ENCODE data around the gene HUNK. TPM values are rescaled to one million over a fixed set of nuclear protein-coding genes. Genes with fewer than 3 reads are reported as not detected.

The HUNK gene
- polyA plus RNA-seq, 1 donor (not counting 4 experiments of a cell fraction or from before 2014, with no cell fraction given) = 0.03 TPM

GRCh38 chr21:31830701-31831100 is 42.1 kb upstream of the HUNK start:
- H3K4me2 ChIP-seq (ENCODE audit: control insufficient read depth, extremely low read depth, insufficient read depth, low read depth, low read length) = no peak overlapping the region
- no peak overlapping the region for H3K9ac ChIP-seq (ENCODE audit: control insufficient read depth, extremely low read depth, insufficient read depth, low read length)
- no peaks in the 10 kb centered on the region for H3K4me1 ChIP-seq (ENCODE audit: control insufficient read depth, extremely low read depth, insufficient read depth, low read length)
- H3K36me3 ChIP-seq (ENCODE audit: control insufficient read depth in 2 of 2, extremely low read depth in 1 of 2, insufficient read depth in 2 of 2, low read length in 2 of 2) = no peaks in the 10 kb centered on the region
- H3K27ac ChIP-seq (ENCODE audit: control insufficient read depth, insufficient read depth, low read length) = no peak overlapping the region
- H3K9me3 ChIP-seq (ENCODE audit: control insufficient read depth, low read depth, low read length) = no peaks in the 10 kb centered on the region
- no peak for DNase-seq (ENCODE audit: low read depth, low spot score)
- H3K9me1 ChIP-seq (ENCODE audit: control insufficient read depth, extremely low read depth, insufficient read depth, low read length) = no peaks in the 10 kb centered on the region
- no peak overlapping the region for H2AFZ ChIP-seq (ENCODE audit: control insufficient read depth, low read length)
- no peak for TF ChIP-seq CTCF (optimal IDR thresholded peaks at IDR 0.05 in 1 of 3, IDR thresholded peaks at IDR 0.05 in 1 of 3, conservative IDR thresholded peaks at IDR 0.05 in 1 of 3; ENCODE audit: extremely low read depth in 1 of 3, insufficient read depth in 2 of 3, low read length in 3 of 3)
- no peak overlapping the region for H3K4me3 ChIP-seq (ENCODE audit: control insufficient read depth in 2 of 3, extremely low read depth in 1 of 3, insufficient read depth in 2 of 3, low read depth in 1 of 3, low read length in 3 of 3)
- dilution Hi-C loops (cut with MboI; ENCODE audit: extremely low pct_ligation_motif_present, low sequenced_read_pairs) = no loop called here
- no peaks in the 10 kb centered on the region for H3K27me3 ChIP-seq (ENCODE audit: control insufficient read depth, extremely low read depth, insufficient read depth, low read length)
- no peaks in the 10 kb centered on the region for H4K20me1 ChIP-seq (ENCODE audit: control insufficient read depth, extremely low read depth, insufficient read depth, low read length)
- no peak for FAIRE-seq
- no peaks in the 10 kb centered on the region for H3K79me2 ChIP-seq (ENCODE audit: control insufficient read depth, insufficient read depth, low read length)

- H3K9me1 ChIP-seq (ENCODE audit: control insufficient read depth, extremely low read depth, insufficient read depth, low read length) = no peaks in the 10 kb centered on the region
- no peak overlapping the region for H2AFZ ChIP-seq (ENCODE audit: control insufficient read depth, low read length)
- H3K27me3 ChIP-seq (ENCODE audit: control insufficient read depth, extremely low read depth, insufficient read depth, low read length) = no peaks in the 10 kb centered on the region
- H3K4me1 ChIP-seq (ENCODE audit: control insufficient read depth, extremely low read depth, insufficient read depth, low read length) = no peaks in the 10 kb centered on the region
- no peaks in the 10 kb centered on the region for H3K36me3 ChIP-seq (ENCODE audit: control insufficient read depth in 2 of 2, extremely low read depth in 1 of 2, insufficient read depth in 2 of 2, low read length in 2 of 2)
- no peak for DNase-seq (ENCODE audit: low read depth, low spot score)
- no peak overlapping the region for H3K27ac ChIP-seq (ENCODE audit: control insufficient read depth, insufficient read depth, low read length)
- no peak overlapping the region for H3K9ac ChIP-seq (ENCODE audit: control insufficient read depth, extremely low read depth, insufficient read depth, low read length)
- no peak overlapping the region for H3K4me3 ChIP-seq (ENCODE audit: control insufficient read depth in 2 of 3, extremely low read depth in 1 of 3, insufficient read depth in 2 of 3, low read depth in 1 of 3, low read length in 3 of 3)
- H4K20me1 ChIP-seq (ENCODE audit: control insufficient read depth, extremely low read depth, insufficient read depth, low read length) = no peaks in the 10 kb centered on the region
- dilution Hi-C loops (cut with MboI; ENCODE audit: extremely low pct_ligation_motif_present, low sequenced_read_pairs) = no loop called here
- H3K79me2 ChIP-seq (ENCODE audit: control insufficient read depth, insufficient read depth, low read length) = no peaks in the 10 kb centered on the region
- H3K4me2 ChIP-seq (ENCODE audit: control insufficient read depth, extremely low read depth, insufficient read depth, low read depth, low read length) = no peak overlapping the region
- TF ChIP-seq EZH2 (IDR thresholded peaks at IDR 0.05; ENCODE audit: low read length) = no peak
- no peak for TF ChIP-seq CTCF (optimal IDR thresholded peaks at IDR 0.05 in 1 of 3, IDR thresholded peaks at IDR 0.05 in 1 of 3, conservative IDR thresholded peaks at IDR 0.05 in 1 of 3; ENCODE audit: extremely low read depth in 1 of 3, insufficient read depth in 2 of 3, low read length in 3 of 3)
- H3K9me3 ChIP-seq (ENCODE audit: control insufficient read depth, low read depth, low read length) = no peaks in the 10 kb centered on the region
- no peak for FAIRE-seq
Observed at GRCh38 chr21:31837041-31837440, 35.8 kb upstream of the HUNK start.
